Hepatocyte (in vitro differentiated cells): ENCODE results near the gene ZDHHC5.

Source experiments
- CTCF ChIP-seq: fragments of 200-600 bp; sonication (generic); IDR thresholded peaks from 2 replicates; pipeline ENCODE4 v1.5.1; 2016; ENCODE audit warnings: antibody characterized with exemption, mild to moderate bottlenecking; ENCODE audit not compliant: poor library complexity
- EZH2 ChIP-seq: fragments of 200-600 bp; sonication (generic); IDR thresholded peaks from 2 replicates; pipeline ENCODE4 v1.6.1; 2016; ENCODE audit warnings: antibody characterized with exemption, mild to moderate bottlenecking, borderline replicate concordance
- EZH2phosphoT487 ChIP-seq: fragments of 200-600 bp; sonication (generic); IDR thresholded peaks from one replicate; pipeline ENCODE4 v1.6.1; 2018; ENCODE audit warnings: antibody characterized with exemption, mild to moderate bottlenecking, low read depth, moderate library complexity; ENCODE audit not compliant: unreplicated experiment, severe bottlenecking

- TF ChIP-seq CTCF, result no peak
- no peak for TF ChIP-seq EZH2phosphoT487
- no peak for TF ChIP-seq EZH2
These were observed 47.4 kb upstream of the ZDHHC5 start for GRCh38 chr11:57620467-57620866.
